GM10266 (cell line): Measurements from ENCODE around the gene OR2V1.
"Not testable (repeated sequence)": the region's sequence is repeated elsewhere in the genome, so short reads cannot be mapped to it uniquely, and the experiment has no call there.

Experiments used
- DNase-seq: peaks from one replicate; pipeline ENCODE4 v3.0.0; 2012; ENCODE audit errors: extremely low spot score
- CTCF ChIP-seq: IDR thresholded peaks from 2 replicates; pipeline ENCODE4 v1.5.1; 2012; ENCODE audit warnings: mild to moderate bottlenecking, low read depth; ENCODE audit not compliant: control insufficient read depth, insufficient read depth; ENCODE audit errors: missing control alignments

The OR2V1 gene

GRCh38 chr5:181121675-181122561 lies 9.1 kb downstream of the OR2V1 start:
- no peak for TF ChIP-seq CTCF
- no peak for DNase-seq

- no peak for TF ChIP-seq CTCF
- DNase-seq: no peak
Measured at GRCh38 chr5:181120761-181121160, 10.2 kb downstream of the OR2V1 start.

GRCh38 chr5:181120306-181120705 lies 10.7 kb downstream of the OR2V1 start:
- no peak for TF ChIP-seq CTCF
- no peak for DNase-seq

GRCh38 chr5:181119105-181119504 lies 11.9 kb downstream of the OR2V1 start:
- DNase-seq: no peak
- no peak for TF ChIP-seq CTCF

- no peak for DNase-seq
- no peak for TF ChIP-seq CTCF
Measured at GRCh38 chr5:181118369-181118768, 12.6 kb downstream of the OR2V1 start.

GRCh38 chr5:181114844-181115778 lies 15.9 kb downstream of the OR2V1 start:
- TF ChIP-seq CTCF: no peak
- DNase-seq: no peak

- TF ChIP-seq CTCF: no peak
- no peak for DNase-seq
Measured at GRCh38 chr5:181114284-181114843, 16.6 kb downstream of the OR2V1 start.

- not testable (repeated sequence) for DNase-seq
Measured at GRCh38 chr5:181113572-181113971, 17.4 kb downstream of the OR2V1 start.
